Mesendoderm (in vitro differentiated cells): ENCODE results near the gene SLC8B1.

Source experiments
- DNase-seq: peaks from one replicate; pipeline ENCODE4 v3.0.0; 2013
- H2AK5ac ChIP-seq: 2 replicates; pipeline ENCODE4 v1.6.1; 2013; ENCODE audit warnings: low read length, inconsistent platforms
- H2BK120ac ChIP-seq: 2 replicates; pipeline ENCODE4 v1.6.1; 2013; ENCODE audit warnings: low read depth, mild to moderate bottlenecking, low read length, moderate library complexity, mixed read lengths
- H2BK15ac ChIP-seq: replicated peaks from 2 replicates; pipeline ENCODE4 v1.6.1; 2013; ENCODE audit warnings: low read depth, mild to moderate bottlenecking, moderate library complexity
- H2BK5ac ChIP-seq: 2 replicates; pipeline ENCODE4 v1.6.1; 2013; ENCODE audit warnings: low read length, inconsistent platforms
- H3K18ac ChIP-seq: 2 replicates; pipeline ENCODE4 v1.6.1; 2013; ENCODE audit warnings: mild to moderate bottlenecking, low read length, mixed read lengths
- H3K23ac ChIP-seq: one replicate; pipeline ENCODE4 v1.6.1; 2013; ENCODE audit warnings: low read length
- H3K27ac ChIP-seq: 2 replicates; pipeline ENCODE4 v1.5.1; 2013; ENCODE audit warnings: low read depth, mild to moderate bottlenecking, inconsistent platforms, low read length, moderate library complexity
- H3K27me3 ChIP-seq: 2 replicates; pipeline ENCODE4 v1.6.1; 2013; ENCODE audit warnings: low read length, control low read depth, mild to moderate bottlenecking, inconsistent platforms; ENCODE audit not compliant: insufficient read depth, poor library complexity
- H3K36me3 ChIP-seq: 2 replicates; pipeline ENCODE4 v1.6.1; 2013; ENCODE audit warnings: low read length, inconsistent platforms; ENCODE audit not compliant: control insufficient read depth, insufficient read depth
- H3K4ac ChIP-seq: one replicate; pipeline ENCODE4 v1.6.1; 2013; ENCODE audit warnings: low read depth, mild to moderate bottlenecking, low read length, moderate library complexity
- H3K4me1 ChIP-seq: 2 replicates; pipeline ENCODE4 v1.6.1; 2013; ENCODE audit warnings: low read depth, low read length, inconsistent platforms; ENCODE audit not compliant: control insufficient read depth
- H3K4me2 ChIP-seq: 2 replicates; pipeline ENCODE4 v1.6.1; 2013; ENCODE audit warnings: low read length
- H3K4me3 ChIP-seq: 2 replicates; pipeline ENCODE4 v1.5.1; 2013; ENCODE audit warnings: mild to moderate bottlenecking, low read length
- H3K56ac ChIP-seq: one replicate; pipeline ENCODE4 v1.6.1; 2013; ENCODE audit warnings: low read length
- H3K79me1 ChIP-seq: 2 replicates; pipeline ENCODE4 v1.6.1; 2013; ENCODE audit warnings: low read length, inconsistent platforms
- H3K79me2 ChIP-seq: 2 replicates; pipeline ENCODE4 v1.6.1; 2013; ENCODE audit warnings: mild to moderate bottlenecking, low read length; ENCODE audit not compliant: control insufficient read depth, insufficient read depth
- H3K9ac ChIP-seq: 2 replicates; pipeline ENCODE4 v1.6.1; 2013; ENCODE audit warnings: low read length, inconsistent platforms
- H4K5ac ChIP-seq: one replicate; pipeline ENCODE4 v1.6.1; 2013; ENCODE audit warnings: low read length
- H4K8ac ChIP-seq: one replicate; pipeline ENCODE4 v1.6.1; 2013; ENCODE audit warnings: low read depth, mild to moderate bottlenecking, control low read depth, low read length, moderate library complexity
- WGBS: extraction: QIAGEN DNeasy Blood & Tissue Kit; methylation state at CpG from one replicate; pipeline ENCODE4 v1.1.7; 2013; ENCODE audit warnings: low lambda C conversion rate, missing lambda C conversion rate; ENCODE audit not compliant: insufficient coverage; ENCODE audit errors: extremely low coverage; 5-methylcytosine and 5-hydroxymethylcytosine counted together

SLC8B1 gene

GRCh38 chr12:113271466-113271852 lies 63.5 kb downstream of the SLC8B1 start:
- Histone ChIP-seq H3K4ac (no peak overlapping the region), H2AK5ac (no peak overlapping the region), H3K79me1 (no peaks in the 10 kb centered on the region), H3K4me2 (no peak overlapping the region), H3K27ac (no peak overlapping the region), H3K36me3 (no peaks in the 10 kb centered on the region), H3K9ac (no peak overlapping the region), H3K18ac (no peak overlapping the region), H3K23ac (no peak overlapping the region), H3K27me3 (no peaks in the 10 kb centered on the region), H4K5ac (no peak overlapping the region), H3K79me2 (no peaks in the 10 kb centered on the region), H2BK120ac (no peak overlapping the region), H3K4me1 (no peaks in the 10 kb centered on the region), H4K8ac (no peak overlapping the region), H2BK15ac (no peak overlapping the region), H2BK5ac (no peak overlapping the region), H3K56ac (no peak overlapping the region), H3K4me3 (no peak overlapping the region)
- no CpG with 5 or more reads among the region's 10 CpGs for whole genome bisulfite sequencing
- DNase-seq: no peak

GRCh38 chr12:113270709-113271009 lies 64.2 kb downstream of the SLC8B1 start:
- no peak overlapping the region for H3K4me2 ChIP-seq
- H2BK15ac ChIP-seq: no peak overlapping the region
- no peak for DNase-seq
- no peak overlapping the region for H3K23ac ChIP-seq
- H2BK5ac ChIP-seq: no peak overlapping the region
- H2BK120ac ChIP-seq: no peak overlapping the region
- no peak overlapping the region for H2AK5ac ChIP-seq
- no peaks in the 10 kb centered on the region for H3K79me1 ChIP-seq
- no CpG with 5 or more reads among the region's 11 CpGs for WGBS
- H3K36me3 ChIP-seq: no peaks in the 10 kb centered on the region
- H3K27ac ChIP-seq: no peak overlapping the region
- H3K9ac ChIP-seq: no peak overlapping the region
- H3K4ac ChIP-seq: no peak overlapping the region
- no peaks in the 10 kb centered on the region for H3K79me2 ChIP-seq
- no peak overlapping the region for H4K8ac ChIP-seq
- no peak overlapping the region for H3K4me3 ChIP-seq
- no peak overlapping the region for H3K18ac ChIP-seq
- H3K27me3 ChIP-seq: no peaks in the 10 kb centered on the region
- no peaks in the 10 kb centered on the region for H3K4me1 ChIP-seq
- H4K5ac ChIP-seq: no peak overlapping the region
- no peak overlapping the region for H3K56ac ChIP-seq

- Histone ChIP-seq H2AK5ac (no peak overlapping the region), H3K4ac (no peak overlapping the region), H4K8ac (no peak overlapping the region), H3K27me3 (no peaks in the 10 kb centered on the region), H3K23ac (no peak overlapping the region), H3K9ac (no peak overlapping the region), H3K27ac (no peak overlapping the region), H3K4me2 (no peak overlapping the region), H3K18ac (no peak overlapping the region), H4K5ac (no peak overlapping the region), H3K36me3 (no peaks in the 10 kb centered on the region), H3K79me2 (no peaks in the 10 kb centered on the region), H2BK5ac (no peak overlapping the region), H3K4me1 (no peaks in the 10 kb centered on the region), H2BK15ac (no peak overlapping the region), H3K4me3 (no peak overlapping the region), H3K79me1 (no peaks in the 10 kb centered on the region), H3K56ac (no peak overlapping the region), H2BK120ac (no peak overlapping the region)
- no peak for DNase-seq
- no CpG with 5 or more reads among the region's 12 CpGs for WGBS
Observed at GRCh38 chr12:113269257-113269943, 65.5 kb downstream of the SLC8B1 start.

GRCh38 chr12:113268621-113269020 lies 66.3 kb downstream of the SLC8B1 start:
- Histone ChIP-seq H3K18ac (no peak overlapping the region), H3K4me2 (no peak overlapping the region), H3K79me2 (no peaks in the 10 kb centered on the region), H3K4me3 (no peak overlapping the region), H2AK5ac (no peak overlapping the region), H2BK15ac (no peak overlapping the region), H4K8ac (no peak overlapping the region), H2BK120ac (no peak overlapping the region), H3K36me3 (no peaks in the 10 kb centered on the region), H3K79me1 (no peaks in the 10 kb centered on the region), H4K5ac (no peak overlapping the region), H2BK5ac (no peak overlapping the region), H3K9ac (no peak overlapping the region), H3K56ac (no peak overlapping the region), H3K4me1 (no peaks in the 10 kb centered on the region), H3K27me3 (no peaks in the 10 kb centered on the region), H3K27ac (no peak overlapping the region), H3K23ac (no peak overlapping the region), H3K4ac (no peak overlapping the region)
- no peak for DNase-seq
- no CpG with 5 or more reads among the region's 19 CpGs for WGBS

GRCh38 chr12:113268136-113268535 lies 66.8 kb downstream of the SLC8B1 start:
- Histone ChIP-seq H3K79me1 (no peaks in the 10 kb centered on the region), H4K5ac (no peak overlapping the region), H2BK120ac (no peak overlapping the region), H3K36me3 (no peaks in the 10 kb centered on the region), H3K56ac (no peak overlapping the region), H3K4me2 (no peak overlapping the region), H3K18ac (no peak overlapping the region), H3K27me3 (no peaks in the 10 kb centered on the region), H3K4me1 (no peaks in the 10 kb centered on the region), H3K4ac (no peak overlapping the region), H2BK15ac (no peak overlapping the region), H2AK5ac (no peak overlapping the region), H3K23ac (no peak overlapping the region), H2BK5ac (no peak overlapping the region), H3K9ac (no peak overlapping the region), H4K8ac (no peak overlapping the region), H3K4me3 (no peak overlapping the region), H3K27ac (no peak overlapping the region), H3K79me2 (no peaks in the 10 kb centered on the region)
- DNase-seq: no peak
- no CpG with 5 or more reads among the region's 12 CpGs for WGBS

GRCh38 chr12:113267621-113268020 lies 67.3 kb downstream of the SLC8B1 start:
- Histone ChIP-seq H3K18ac (no peak overlapping the region), H2BK15ac (no peak overlapping the region), H3K9ac (no peak overlapping the region), H3K79me2 (no peaks in the 10 kb centered on the region), H3K4me3 (no peak overlapping the region), H3K27me3 (no peaks in the 10 kb centered on the region), H3K56ac (no peak overlapping the region), H3K27ac (no peak overlapping the region), H4K5ac (no peak overlapping the region), H3K23ac (no peak overlapping the region), H3K79me1 (no peaks in the 10 kb centered on the region), H2AK5ac (no peak overlapping the region), H3K36me3 (no peaks in the 10 kb centered on the region), H3K4me1 (no peaks in the 10 kb centered on the region), H2BK5ac (no peak overlapping the region), H3K4me2 (no peak overlapping the region), H4K8ac (no peak overlapping the region), H2BK120ac (no peak overlapping the region), H3K4ac (no peak overlapping the region)
- WGBS: no CpG with 5 or more reads among the region's 7 CpGs
- no peak for DNase-seq
